Activated CD4-positive, alpha-beta T cell treated with anti-CD3 and anti-CD28 coated beads for 36 hours (primary cell): ENCODE results near the gene MYF6. TPM values are rescaled to one million over a fixed set of nuclear protein-coding genes. Genes with fewer than 3 reads are reported as not detected.

ENCODE experiments used
- ATAC-seq: fragments of 200-7000 bp; cut with Tn5 transposase; one replicate; pipeline ENCODE4 v1.10.0; 2021; ENCODE audit warnings: mild to moderate bottlenecking, moderate library complexity
- CTCF ChIA-PET: fragments of 350-600 bp; sonication (Branson Sonifier 250); formaldehyde crosslinking; loops from one replicate; lab custom pipeline; 2021; ENCODE audit warnings: antibody characterized with exemption; lab: Charles Lee
- POLR2A ChIA-PET: fragments of 350-600 bp; sonication (Branson Sonifier 250); formaldehyde crosslinking; loops from one replicate; lab custom pipeline; 2021; ENCODE audit warnings: antibody characterized with exemption, inconsistent platforms; lab: Charles Lee
- DNase-seq: peaks from one replicate; pipeline ENCODE4 v3.0.0-alpha.2; 2020
- H3K27ac Mint-ChIP-seq: one replicate; pipeline ENCODE4 v1.8.0; 2021; ENCODE audit warnings: mixed read lengths
- H3K27me3 Mint-ChIP-seq: one replicate; pipeline ENCODE4 v1.8.0; 2021; ENCODE audit warnings: mixed read lengths
- H3K36me3 Mint-ChIP-seq: one replicate; pipeline ENCODE4 v1.8.0; 2021; ENCODE audit warnings: low read depth, mixed read lengths
- H3K4me1 Mint-ChIP-seq: one replicate; pipeline ENCODE4 v1.8.0; 2021; ENCODE audit warnings: mixed read lengths
- H3K4me3 Mint-ChIP-seq: one replicate; pipeline ENCODE4 v1.8.0; 2021; ENCODE audit warnings: mild to moderate bottlenecking, moderate library complexity, mixed read lengths
- H3K9me3 Mint-ChIP-seq: one replicate; pipeline ENCODE4 v1.8.0; 2021; ENCODE audit warnings: low read depth, mixed read lengths
- intact Hi-C, 2 experiments: fragments of 100-400 bp; cut with DNase I in 1 of 2; cut with micrococcal nuclease in 1 of 2; formaldehyde crosslinking; loops; one replicate each; pipeline versions ENCODE4 v1.14.2 to v1.15.1; 2022 to 2024; cut with DNase I, micrococcal nuclease
- total RNA-seq, 2 experiments: library from RNA; stranded (reverse); gene quantifications; one replicate each; pipeline ENCODE4 v1.2.3, GENCODE V29; 2021

Gene MYF6
- total RNA-seq, 2 experiments from 2014 or later = not detected

GRCh38 chr12:80717856-80718255 is 10.4 kb downstream of the MYF6 start:
- no peaks in the 10 kb centered on the region for H3K9me3 Mint-ChIP-seq
- intact Hi-C loops = no loop called here
- peaks cover 21% of the 10 kb centered on the region for H3K27me3 Mint-ChIP-seq
- ATAC-seq (no peak), DNase-seq (no peak)
- no peaks in the 10 kb centered on the region for H3K36me3 Mint-ChIP-seq
- H3K4me1 Mint-ChIP-seq = no peaks in the 10 kb centered on the region
- no peak overlapping the region for H3K4me3 Mint-ChIP-seq
- ChIA-PET POLR2A (no interaction called here), CTCF (no interaction called here)
- H3K27ac Mint-ChIP-seq = no peak overlapping the region

- CTCF ChIA-PET = no interaction called here
- intact Hi-C loops = no loop called here
- no peaks in the 10 kb centered on the region for H3K4me1 Mint-ChIP-seq
- no peaks in the 10 kb centered on the region for H3K9me3 Mint-ChIP-seq
- no peak overlapping the region for H3K27ac Mint-ChIP-seq
- no peak for ATAC-seq
- POLR2A ChIA-PET = no interaction called here
- no peaks in the 10 kb centered on the region for H3K36me3 Mint-ChIP-seq
- peaks cover 6% of the 10 kb centered on the region for H3K27me3 Mint-ChIP-seq
- DNase-seq = no peak
- no peak overlapping the region for H3K4me3 Mint-ChIP-seq
These were observed 13.1 kb downstream of the MYF6 start for GRCh38 chr12:80720516-80720915.

- ChIA-PET CTCF (no interaction called here), POLR2A (no interaction called here)
- no peak for DNase-seq
- Mint-ChIP-seq H3K4me1 (no peaks in the 10 kb centered on the region), H3K27ac (no peak overlapping the region), H3K27me3 (peaks cover 2% of the 10 kb centered on the region), H3K4me3 (no peak overlapping the region), H3K9me3 (no peaks in the 10 kb centered on the region), H3K36me3 (no peaks in the 10 kb centered on the region)
- ATAC-seq = no peak
- intact Hi-C loops = no loop called here
These were observed 13.9 kb downstream of the MYF6 start for GRCh38 chr12:80721326-80721725.

GRCh38 chr12:80745851-80746505 is 38.5 kb downstream of the MYF6 start:
- POLR2A ChIA-PET = no interaction called here
- H3K9me3 Mint-ChIP-seq = peaks cover 2% of the 10 kb centered on the region
- CTCF ChIA-PET = no interaction called here

GRCh38 chr12:80747800-80748199 is 40.4 kb downstream of the MYF6 start:
- no peaks in the 10 kb centered on the region for H3K27me3 Mint-ChIP-seq
- no peaks in the 10 kb centered on the region for H3K4me1 Mint-ChIP-seq
- no peaks in the 10 kb centered on the region for H3K36me3 Mint-ChIP-seq
- ATAC-seq (no peak), DNase-seq (no peak)
- POLR2A ChIA-PET = no interaction called here
- no peak overlapping the region for H3K27ac Mint-ChIP-seq
- H3K9me3 Mint-ChIP-seq = peaks cover 2% of the 10 kb centered on the region
- no peak overlapping the region for H3K4me3 Mint-ChIP-seq
- CTCF ChIA-PET = interaction anchor here (0.8 kb wide), 1 partner anchor 9 kb away, joined by 3 read pairs; no protein-coding TSS in a partner anchor
- intact Hi-C loops = no loop called here

More at GRCh38 chr12:80745851-80746505, 38.5 kb downstream of the MYF6 start:
- ATAC-seq = no peak
- no peak for DNase-seq
- Mint-ChIP-seq H3K27ac (no peak overlapping the region), H3K4me1 (no peaks in the 10 kb centered on the region), H3K4me3 (no peak overlapping the region), H3K27me3 (no peaks in the 10 kb centered on the region), H3K36me3 (no peaks in the 10 kb centered on the region)
- intact Hi-C loops = no loop called here

GRCh38 chr12:80749456-80749855 is 42.0 kb downstream of the MYF6 start:
- no peaks in the 10 kb centered on the region for H3K27me3 Mint-ChIP-seq
- POLR2A ChIA-PET = no interaction called here
- no peak for ATAC-seq

GRCh38 chr12:80752464-80752863 is 45.0 kb downstream of the MYF6 start:
- POLR2A ChIA-PET = no interaction called here

More at GRCh38 chr12:80749456-80749855, 42.0 kb downstream of the MYF6 start:
- H3K4me1 Mint-ChIP-seq = no peaks in the 10 kb centered on the region
- H3K4me3 Mint-ChIP-seq = no peak overlapping the region
- no peak overlapping the region for H3K27ac Mint-ChIP-seq
- H3K36me3 Mint-ChIP-seq = no peaks in the 10 kb centered on the region
- no peak for DNase-seq
- intact Hi-C loops = no loop called here
- H3K9me3 Mint-ChIP-seq = peaks cover 2% of the 10 kb centered on the region
- CTCF ChIA-PET = interaction anchor here (0.5 kb wide), 1 partner anchor 1878 kb away, joined by 4 read pairs; no protein-coding TSS in a partner anchor

GRCh38 chr12:80754274-80754673 is 46.8 kb downstream of the MYF6 start:
- no peak for DNase-seq
- Mint-ChIP-seq H3K27me3 (no peaks in the 10 kb centered on the region), H3K9me3 (peaks cover 8% of the 10 kb centered on the region), H3K36me3 (no peaks in the 10 kb centered on the region), H3K27ac (no peak overlapping the region), H3K4me3 (no peak overlapping the region), H3K4me1 (no peaks in the 10 kb centered on the region)
- intact Hi-C loops = no loop called here
- CTCF ChIA-PET = no interaction called here
- ATAC-seq = no peak
- POLR2A ChIA-PET = no interaction called here

More at GRCh38 chr12:80752464-80752863, 45.0 kb downstream of the MYF6 start:
- Mint-ChIP-seq H3K36me3 (no peaks in the 10 kb centered on the region), H3K4me3 (no peak overlapping the region), H3K9me3 (peaks cover 8% of the 10 kb centered on the region), H3K27me3 (no peaks in the 10 kb centered on the region), H3K27ac (no peak overlapping the region), H3K4me1 (no peaks in the 10 kb centered on the region)
- intact Hi-C loops = no loop called here
- CTCF ChIA-PET = no interaction called here
- DNase-seq (no peak), ATAC-seq (no peak)

- ChIA-PET POLR2A (no interaction called here), CTCF (interaction anchor here (1.0 kb wide), 1 partner anchor 9 kb away, joined by 3 read pairs; no protein-coding TSS in a partner anchor)
- H3K27ac Mint-ChIP-seq = no peak overlapping the region
- no peak for DNase-seq
- peaks cover 7% of the 10 kb centered on the region for H3K9me3 Mint-ChIP-seq
- no peaks in the 10 kb centered on the region for H3K36me3 Mint-ChIP-seq
- intact Hi-C loops = no loop called here
- no peaks in the 10 kb centered on the region for H3K27me3 Mint-ChIP-seq
- H3K4me3 Mint-ChIP-seq = no peak overlapping the region
- ATAC-seq = no peak
- H3K4me1 Mint-ChIP-seq = no peaks in the 10 kb centered on the region
These were observed 49.4 kb downstream of the MYF6 start for GRCh38 chr12:80756875-80757274.

Other genes starting within 250 kb of the MYF6 start
- not detected for gene MYF5, start 9.3 kb downstream of the MYF6 start, total RNA-seq
- gene LIN7A, start 230.3 kb downstream of the MYF6 start, total RNA-seq = not detected